Activated B cell treated with CpG ODN at 0.5 μM for 24 hours (primary cell): ENCODE measurements around the gene ADAMTS16. TPM values are rescaled to one million over a fixed set of nuclear protein-coding genes. Genes with fewer than 3 reads are reported as not detected.

Experiments
- ATAC-seq: fragments of 200-7000 bp; cut with Tn5 transposase; one replicate; pipeline ENCODE4 v1.10.0; 2021; ENCODE audit warnings: low read depth, mild to moderate bottlenecking, moderate library complexity
- CTCF ChIA-PET: fragments of 350-600 bp; sonication (Branson Sonifier 250); formaldehyde crosslinking; loops from one replicate; lab custom pipeline; 2021; ENCODE audit warnings: antibody characterized with exemption; lab: Charles Lee
- POLR2A ChIA-PET: fragments of 350-600 bp; sonication (Branson Sonifier 250); formaldehyde crosslinking; loops from one replicate; lab custom pipeline; 2021; ENCODE audit warnings: antibody characterized with exemption; lab: Charles Lee
- DNase-seq: peaks from one replicate; pipeline ENCODE4 v3.0.0; 2022
- H3K27ac Mint-ChIP-seq: one replicate; pipeline ENCODE4 v1.8.0; 2020; ENCODE audit warnings: mixed read lengths
- H3K27me3 Mint-ChIP-seq: one replicate; pipeline ENCODE4 v1.8.0; 2021; ENCODE audit warnings: mixed read lengths
- H3K36me3 Mint-ChIP-seq: one replicate; pipeline ENCODE4 v1.8.0; 2021; ENCODE audit warnings: low read depth, mixed read lengths
- H3K4me1 Mint-ChIP-seq: one replicate; pipeline ENCODE4 v1.8.0; 2021; ENCODE audit warnings: mixed read lengths
- H3K4me3 Mint-ChIP-seq: one replicate; pipeline ENCODE4 v1.8.0; 2020; ENCODE audit warnings: mild to moderate bottlenecking, mixed read lengths
- H3K9me3 Mint-ChIP-seq: one replicate; pipeline ENCODE4 v1.8.0; 2020; ENCODE audit warnings: mixed read lengths
- intact Hi-C: fragments of 100-400 bp; cut with micrococcal nuclease; formaldehyde crosslinking; loops from one replicate; pipeline ENCODE4 v1.15.1; 2024
- total RNA-seq: library from RNA; stranded (reverse); gene quantifications from 2 replicates; pipeline ENCODE4 v1.2.3, GENCODE V29; 2022
- TF ChIP-seq, protein P1 (sequence below): fragments of 200-600 bp; IDR thresholded peaks from one replicate; pipeline ENCODE4 v1.8.0; 2022; ENCODE audit warnings: antibody characterized with exemption, mild to moderate bottlenecking

The ADAMTS16 gene
- total RNA-seq, 1 donor from 2014 or later, result not detected

DNA sequence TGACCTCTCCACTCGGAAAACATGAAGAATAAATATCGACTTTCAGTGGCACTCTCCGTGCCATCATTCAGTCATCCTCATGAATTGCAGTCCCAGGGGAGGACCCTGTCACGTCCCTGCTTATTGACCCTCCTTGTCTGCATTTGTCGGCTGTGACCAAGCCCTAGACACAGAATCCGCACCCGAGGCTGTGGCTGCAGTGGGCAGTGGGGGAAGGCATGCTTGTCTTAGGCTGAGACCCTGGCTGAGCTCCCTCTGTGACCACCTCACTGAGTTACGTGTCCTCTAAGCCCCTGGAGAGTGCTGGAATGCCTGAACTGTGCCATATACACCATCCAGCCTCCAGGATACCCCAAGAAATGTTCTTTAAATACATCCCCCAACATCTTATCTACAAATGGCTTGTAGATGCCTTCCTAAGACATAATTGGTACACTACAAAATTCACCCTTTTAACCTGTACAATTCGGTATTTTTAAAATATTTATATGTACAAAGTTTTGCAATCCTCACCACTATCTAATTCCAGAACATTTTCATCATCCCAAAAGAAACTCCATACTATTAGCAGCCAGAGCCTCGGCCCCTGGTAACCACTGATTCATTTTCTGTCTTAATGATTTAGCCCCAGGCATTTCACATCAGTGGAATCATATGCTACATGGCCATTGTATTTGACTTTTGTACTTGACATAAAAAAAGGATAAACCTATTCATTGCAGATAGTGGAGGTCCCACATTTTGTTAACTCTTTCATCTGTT, 201.6 kb downstream of the ADAMTS16 start:
- no peak for ATAC-seq
- no peak overlapping the region for H3K27ac Mint-ChIP-seq

DNA sequence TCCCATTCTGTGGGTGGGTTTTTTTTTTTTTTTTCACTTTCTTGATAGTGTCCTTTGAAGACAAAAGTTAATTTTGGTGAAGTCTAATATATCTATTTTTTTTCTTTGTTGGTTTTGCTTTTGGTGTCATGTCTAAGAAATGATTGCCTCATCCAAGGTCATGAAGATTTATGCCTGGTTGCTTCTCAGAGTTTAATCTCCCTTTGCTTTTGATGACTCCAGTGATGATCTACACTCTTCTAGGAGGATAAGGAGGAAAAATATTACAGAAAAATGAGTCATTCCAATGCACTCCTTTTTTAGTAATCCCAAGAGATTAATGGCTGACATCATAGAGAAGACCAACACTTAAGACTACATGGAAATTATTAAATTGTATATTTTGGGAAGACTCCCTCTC, 202.7 kb downstream of the ADAMTS16 start:
- ATAC-seq, result no peak

More for the DNA sequence above, 201.6 kb downstream of the ADAMTS16 start:
- POLR2A ChIA-PET, result no interaction called here
- H3K36me3 Mint-ChIP-seq, result no peaks in the 10 kb centered on the region
- CTCF ChIA-PET, result no interaction called here
- H3K27me3 Mint-ChIP-seq, result no peaks in the 10 kb centered on the region
- no peaks in the 10 kb centered on the region for H3K4me1 Mint-ChIP-seq
- no peak for DNase-seq
- TF ChIP-seq, protein P1, sequence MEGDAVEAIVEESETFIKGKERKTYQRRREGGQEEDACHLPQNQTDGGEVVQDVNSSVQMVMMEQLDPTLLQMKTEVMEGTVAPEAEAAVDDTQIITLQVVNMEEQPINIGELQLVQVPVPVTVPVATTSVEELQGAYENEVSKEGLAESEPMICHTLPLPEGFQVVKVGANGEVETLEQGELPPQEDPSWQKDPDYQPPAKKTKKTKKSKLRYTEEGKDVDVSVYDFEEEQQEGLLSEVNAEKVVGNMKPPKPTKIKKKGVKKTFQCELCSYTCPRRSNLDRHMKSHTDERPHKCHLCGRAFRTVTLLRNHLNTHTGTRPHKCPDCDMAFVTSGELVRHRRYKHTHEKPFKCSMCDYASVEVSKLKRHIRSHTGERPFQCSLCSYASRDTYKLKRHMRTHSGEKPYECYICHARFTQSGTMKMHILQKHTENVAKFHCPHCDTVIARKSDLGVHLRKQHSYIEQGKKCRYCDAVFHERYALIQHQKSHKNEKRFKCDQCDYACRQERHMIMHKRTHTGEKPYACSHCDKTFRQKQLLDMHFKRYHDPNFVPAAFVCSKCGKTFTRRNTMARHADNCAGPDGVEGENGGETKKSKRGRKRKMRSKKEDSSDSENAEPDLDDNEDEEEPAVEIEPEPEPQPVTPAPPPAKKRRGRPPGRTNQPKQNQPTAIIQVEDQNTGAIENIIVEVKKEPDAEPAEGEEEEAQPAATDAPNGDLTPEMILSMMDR, result no peak
- no peaks in the 10 kb centered on the region for H3K9me3 Mint-ChIP-seq
- no peak overlapping the region for H3K4me3 Mint-ChIP-seq
- intact Hi-C loops, result no loop called here

DNA sequence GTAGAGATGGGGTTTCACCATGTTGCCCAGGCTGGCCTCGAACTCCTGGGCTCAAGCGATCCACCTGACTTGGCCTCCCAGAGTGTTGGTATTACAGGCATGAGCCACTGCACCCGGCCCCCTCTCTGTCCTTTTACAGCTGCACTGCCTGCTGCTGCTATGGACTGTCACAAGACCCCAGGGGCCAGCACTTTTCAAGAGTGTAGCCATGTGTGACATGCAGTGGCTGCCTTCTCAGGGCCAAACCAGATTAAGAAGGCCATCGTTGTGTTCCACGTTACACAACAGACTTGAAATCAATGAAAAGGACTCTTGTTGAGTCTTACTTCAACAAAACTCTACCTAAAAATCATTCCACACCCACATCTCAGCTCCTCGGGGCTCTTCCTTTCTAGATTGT, 203.4 kb downstream of the ADAMTS16 start:
- Mint-ChIP-seq H3K9me3 (no peaks in the 10 kb centered on the region), H3K27me3 (no peaks in the 10 kb centered on the region), H3K4me3 (no peak overlapping the region), H3K36me3 (no peaks in the 10 kb centered on the region), H3K4me1 (no peaks in the 10 kb centered on the region), H3K27ac (no peak overlapping the region)
- ChIA-PET CTCF (no interaction called here), POLR2A (no interaction called here)
- intact Hi-C loops, result no loop called here
- TF ChIP-seq, protein P1, result no peak
- no peak for DNase-seq
- ATAC-seq, result no peak

More for the DNA sequence above, 202.7 kb downstream of the ADAMTS16 start:
- Mint-ChIP-seq H3K4me3 (no peak overlapping the region), H3K9me3 (no peaks in the 10 kb centered on the region), H3K27ac (no peak overlapping the region), H3K36me3 (no peaks in the 10 kb centered on the region), H3K27me3 (no peaks in the 10 kb centered on the region), H3K4me1 (no peaks in the 10 kb centered on the region)
- CTCF ChIA-PET, result no interaction called here
- POLR2A ChIA-PET, result no interaction called here
- TF ChIP-seq, protein P1, result no peak
- intact Hi-C loops, result no loop called here
- no peak for DNase-seq

DNA sequence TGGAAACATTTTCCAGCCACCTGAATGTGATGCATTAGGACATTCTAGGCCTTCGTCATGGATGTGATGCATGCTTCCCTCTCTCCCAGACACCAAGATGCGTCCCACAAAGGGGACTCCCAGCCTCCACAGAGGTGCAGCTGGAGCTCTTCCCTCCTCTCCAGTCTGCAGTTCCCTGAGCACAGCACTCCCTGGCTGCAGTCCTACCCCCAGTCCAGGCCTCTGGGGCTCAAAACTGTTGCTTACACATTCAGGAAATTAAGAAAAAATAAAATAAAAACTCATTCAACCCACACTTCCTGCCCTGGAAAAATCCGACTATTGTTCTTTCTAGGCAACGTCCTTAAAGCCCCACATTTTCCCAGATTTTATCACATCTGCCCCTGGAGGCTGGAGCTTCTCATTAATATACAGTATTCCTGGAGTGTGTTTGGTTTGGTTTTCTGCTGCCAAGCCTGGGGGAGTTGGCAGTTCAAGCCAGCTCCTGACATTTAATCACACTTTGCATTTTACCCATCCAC, 204.0 kb downstream of the ADAMTS16 start:
- Mint-ChIP-seq H3K9me3 (no peaks in the 10 kb centered on the region), H3K4me3 (no peak overlapping the region), H3K36me3 (no peaks in the 10 kb centered on the region), H3K27ac (no peak overlapping the region), H3K27me3 (no peaks in the 10 kb centered on the region), H3K4me1 (no peaks in the 10 kb centered on the region)
- ChIA-PET POLR2A (no interaction called here), CTCF (no interaction called here)
- intact Hi-C loops, result no loop called here
- TF ChIP-seq, protein P1, result no peak
- no peak for ATAC-seq
- no peak for DNase-seq

DNA sequence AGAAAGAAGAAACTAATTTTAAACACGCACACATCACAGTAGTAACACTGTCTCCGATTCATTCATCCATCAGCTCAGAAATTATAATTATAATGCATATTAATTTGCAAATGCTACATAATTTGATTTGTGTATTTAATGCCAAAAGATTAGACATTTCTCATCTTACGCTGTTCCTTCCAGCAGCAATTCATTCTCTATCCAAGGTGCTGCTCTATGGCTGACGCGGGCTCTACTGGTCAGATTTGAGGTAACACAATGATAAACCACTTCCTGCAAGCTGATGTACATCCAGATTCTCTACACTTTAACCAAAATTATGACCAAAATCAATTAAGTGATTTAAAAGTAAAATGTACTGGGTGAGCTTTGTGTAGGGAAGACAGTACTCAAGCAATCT, 204.5 kb downstream of the ADAMTS16 start:
- ATAC-seq, result no peak
- CTCF ChIA-PET, result no interaction called here

More for the DNA sequence above, 204.5 kb downstream of the ADAMTS16 start:
- no peaks in the 10 kb centered on the region for H3K4me1 Mint-ChIP-seq
- DNase-seq, result no peak
- H3K27me3 Mint-ChIP-seq, result no peaks in the 10 kb centered on the region
- TF ChIP-seq, protein P1, result no peak
- H3K4me3 Mint-ChIP-seq, result no peak overlapping the region
- H3K9me3 Mint-ChIP-seq, result no peaks in the 10 kb centered on the region
- intact Hi-C loops, result no loop called here
- H3K27ac Mint-ChIP-seq, result no peak overlapping the region
- no peaks in the 10 kb centered on the region for H3K36me3 Mint-ChIP-seq
- POLR2A ChIA-PET, result no interaction called here
